ENCODE data around the gene BIRC6.
"Not testable (repeated sequence)": the region's sequence is repeated elsewhere in the genome, so short reads cannot be mapped to it uniquely, and the experiment has no call there.

BIRC6 gene

GRCh38 chr2:32452338-32453064 is 95.7 kb downstream of the BIRC6 start:
- DNase-seq: no peak

- no peak for DNase-seq
These were observed 96.6 kb downstream of the BIRC6 start for GRCh38 chr2:32453242-32454062.

GRCh38 chr2:32455816-32456215 is 99.0 kb downstream of the BIRC6 start:
- DNase-seq: no peak

- DNase-seq: no peak
These were observed 100.0 kb downstream of the BIRC6 start for GRCh38 chr2:32456808-32457207.

GRCh38 chr2:32457814-32458213 is 101.0 kb downstream of the BIRC6 start:
- DNase-seq: no peak

GRCh38 chr2:32460861-32461260 is 104.0 kb downstream of the BIRC6 start:
- not testable (repeated sequence) for DNase-seq

GRCh38 chr2:32463110-32463509 is 106.3 kb downstream of the BIRC6 start:
- DNase-seq: no peak

- DNase-seq: no peak
These were observed 107.6 kb downstream of the BIRC6 start for GRCh38 chr2:32464431-32464830.

- DNase-seq: no peak
These were observed 115.8 kb downstream of the BIRC6 start for GRCh38 chr2:32472605-32473004.

- DNase-seq: no peak
These were observed 117.6 kb downstream of the BIRC6 start for GRCh38 chr2:32474381-32474780.

GRCh38 chr2:32478889-32479620 is 122.2 kb downstream of the BIRC6 start:
- no peak for DNase-seq

- no peak for DNase-seq
These were observed 123.2 kb downstream of the BIRC6 start for GRCh38 chr2:32479993-32480392.

GRCh38 chr2:32482471-32482870 is 125.6 kb downstream of the BIRC6 start:
- no peak for DNase-seq

- no peak for DNase-seq
These were observed 128.1 kb downstream of the BIRC6 start for GRCh38 chr2:32484937-32485336.

GRCh38 chr2:32485399-32485798 is 128.6 kb downstream of the BIRC6 start:
- DNase-seq: no peak

- no peak for DNase-seq
These were observed 132.2 kb downstream of the BIRC6 start for GRCh38 chr2:32489061-32489460.

GRCh38 chr2:32491346-32491745 is 134.5 kb downstream of the BIRC6 start:
- no peak for DNase-seq

- DNase-seq: no peak
These were observed 138.3 kb downstream of the BIRC6 start for GRCh38 chr2:32495139-32495538.

- no peak for DNase-seq
These were observed 139.8 kb downstream of the BIRC6 start for GRCh38 chr2:32496662-32497061.

- no peak for DNase-seq
These were observed 141.5 kb downstream of the BIRC6 start for GRCh38 chr2:32498306-32498705.

GRCh38 chr2:32502941-32503340 is 146.1 kb downstream of the BIRC6 start:
- DNase-seq: no peak

- DNase-seq: no peak
These were observed 148.2 kb downstream of the BIRC6 start for GRCh38 chr2:32504877-32505478.

GRCh38 chr2:32506446-32506845 is 149.6 kb downstream of the BIRC6 start:
- DNase-seq: no peak

Measured in activated naive CD4-positive, alpha-beta T cell treated with anti-CD3 and anti-CD28 coated beads, Interleukin-2, amount 50 U/mL, for 16 hours (primary cell).